ENCODE measurements around the gene ZBTB7C.
A peak's percentile ranks its signal among the peaks of the same experiment; 100 is the strongest.

DNA sequence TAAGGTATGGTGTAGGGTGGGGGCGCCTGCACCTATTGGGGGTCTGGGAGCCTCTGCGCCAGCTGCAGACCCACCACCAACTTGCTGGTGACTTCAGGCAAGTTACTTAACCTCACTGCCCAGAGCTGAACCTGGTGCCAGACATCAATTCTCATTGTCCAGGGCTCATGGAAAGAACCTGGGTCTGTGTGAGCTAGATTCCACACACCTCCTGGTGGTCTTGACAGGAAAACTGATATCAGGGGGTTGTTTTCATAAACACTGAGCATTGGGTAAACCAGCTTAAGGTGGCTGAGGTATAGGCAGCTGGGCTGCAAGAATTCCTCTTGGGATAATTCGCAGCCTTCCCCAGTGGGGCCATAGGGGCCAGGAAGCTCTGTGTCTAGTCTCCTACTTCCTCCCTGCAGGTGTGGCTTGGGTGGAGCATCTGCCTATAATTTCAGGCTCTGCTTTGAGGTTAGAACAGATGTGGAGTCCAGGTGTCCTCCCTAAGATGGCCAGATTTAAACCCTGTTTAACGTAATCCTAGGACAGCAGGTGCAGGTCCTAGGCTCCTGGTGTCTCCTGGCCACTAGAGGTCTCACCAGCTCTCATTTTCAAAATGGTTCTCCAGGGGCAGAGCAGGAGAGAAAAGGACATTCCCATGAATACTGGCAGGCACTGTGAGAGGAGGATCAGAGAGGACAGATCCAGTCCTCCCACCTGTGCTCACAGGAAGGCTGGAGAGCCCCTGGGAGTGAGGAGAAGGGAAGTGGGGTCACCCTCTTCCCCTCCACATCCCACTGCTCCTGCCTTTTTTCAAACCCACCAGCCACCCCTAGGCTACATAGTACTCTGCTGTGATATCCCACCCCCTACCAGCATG lies 378.3 kb downstream of the ZBTB7C start:
- TF ChIP-seq POLR2AphosphoS5 (IDR thresholded peaks at IDR 0.05) (no peak), CTCF (IDR thresholded peaks at IDR 0.05) (peak; percentile 31 to 62)
